Keratinocyte (primary cell): ENCODE results near the gene OTUD4. TPM values are rescaled to one million over a fixed set of nuclear protein-coding genes. Genes with fewer than 3 reads are reported as not detected.

Experiments used
- DNase-seq: peaks from one replicate; pipeline ENCODE4 v3.0.0-alpha.2; 2011; ENCODE audit warnings: low read depth, missing footprints, low spot score
- FAIRE-seq: peaks from 2 replicates; lab custom pipeline; 2011; peaks lifted over from hg19 to GRCh38; lab: Jason Lieb, UNC
- H2AFZ ChIP-seq: 2 replicates; pipeline ENCODE4 v1.6.0; 2012; ENCODE audit warnings: low read length, control low read depth, inconsistent platforms; ENCODE audit not compliant: control insufficient read depth
- H3K27ac ChIP-seq: 2 replicates; pipeline ENCODE4 v1.5.1; 2011; ENCODE audit warnings: low read length; ENCODE audit not compliant: control insufficient read depth, insufficient read depth
- H3K27me3 ChIP-seq: 3 replicates; pipeline ENCODE4 v1.6.0; 2011; ENCODE audit warnings: low read length; ENCODE audit not compliant: control insufficient read depth, insufficient read depth; ENCODE audit errors: extremely low read depth
- H3K36me3 ChIP-seq, 2 experiments: 2 replicates in 1 of 2; 3 replicates in 1 of 2; pipeline ENCODE4 v1.5.1; 2011; ENCODE audit warnings: low read length in 2 of 2, mild to moderate bottlenecking in 1 of 2; ENCODE audit not compliant: control insufficient read depth in 2 of 2, insufficient read depth in 2 of 2; ENCODE audit errors: extremely low read depth in 1 of 2
- H3K4me1 ChIP-seq: 3 replicates; pipeline ENCODE4 v1.5.1; 2011; ENCODE audit warnings: low read length; ENCODE audit not compliant: control insufficient read depth, insufficient read depth; ENCODE audit errors: extremely low read depth
- H3K4me2 ChIP-seq: 3 replicates; pipeline ENCODE4 v1.6.0; 2011; ENCODE audit warnings: low read depth, low read length; ENCODE audit not compliant: control insufficient read depth, insufficient read depth; ENCODE audit errors: extremely low read depth
- H3K4me3 ChIP-seq, 3 experiments: fragments of 200-600 bp in 1 of 3; sonication (generic) in 1 of 3; 2 replicates in 2 of 3; 3 replicates in 1 of 3; pipeline ENCODE4 v1.5.1; 2011 to 2016; ENCODE audit warnings: low read length in 3 of 3, mild to moderate bottlenecking in 3 of 3, control low read depth in 2 of 3, inconsistent platforms in 1 of 3, low read depth in 1 of 3, mixed read lengths in 1 of 3, mixed run types in 1 of 3, moderate library complexity in 1 of 3; ENCODE audit not compliant: control insufficient read depth in 2 of 3, insufficient read depth in 2 of 3; ENCODE audit errors: extremely low read depth in 1 of 3
- H3K79me2 ChIP-seq: 2 replicates; pipeline ENCODE4 v1.6.0; 2012; ENCODE audit warnings: low read length; ENCODE audit not compliant: control insufficient read depth, insufficient read depth
- H3K9ac ChIP-seq: 3 replicates; pipeline ENCODE4 v1.6.0; 2011; ENCODE audit warnings: low read length; ENCODE audit not compliant: control insufficient read depth, insufficient read depth; ENCODE audit errors: extremely low read depth
- H3K9me1 ChIP-seq: 3 replicates; pipeline ENCODE4 v1.6.0; 2011; ENCODE audit warnings: low read length; ENCODE audit not compliant: control insufficient read depth, insufficient read depth; ENCODE audit errors: extremely low read depth
- H3K9me3 ChIP-seq: 2 replicates; pipeline ENCODE4 v1.5.1; 2012; ENCODE audit warnings: low read depth, low read length; ENCODE audit not compliant: control insufficient read depth
- H4K20me1 ChIP-seq: 3 replicates; pipeline ENCODE4 v1.6.0; 2011; ENCODE audit warnings: low read length; ENCODE audit not compliant: control insufficient read depth, insufficient read depth; ENCODE audit errors: extremely low read depth
- CTCF ChIP-seq, 3 experiments: IDR thresholded peaks in 1 of 3; conservative IDR thresholded peaks in 1 of 3; optimal IDR thresholded peaks in 1 of 3; 2 replicates in 2 of 3; 3 replicates in 1 of 3; pipeline versions ENCODE3 to v1.5.1; 2011; ENCODE audit warnings: low read length in 3 of 3, mild to moderate bottlenecking in 3 of 3, moderate library complexity in 2 of 3, control low read depth in 1 of 3, inconsistent platforms in 1 of 3; ENCODE audit not compliant: insufficient read depth in 2 of 3; ENCODE audit errors: extremely low read depth in 1 of 3
- EZH2 ChIP-seq: IDR thresholded peaks from one replicate; pipeline ENCODE4 v1.6.1; 2012; ENCODE audit warnings: inconsistent platforms, mild to moderate bottlenecking, low read length, moderate library complexity
- dilution Hi-C: fragments of 300-500 bp; cut with MboI; formaldehyde crosslinking; loops from one replicate; pipeline ENCODE4 v1.7.0; 2020; ENCODE audit warnings: low sequenced_read_pairs; ENCODE audit not compliant: extremely low pct_ligation_motif_present
- polyA plus RNA-seq, 5 experiments: library from polyadenylated mRNA; depleted of rRNA in 3 of 5; stranded (reverse) in 3 of 5; stranded (forward) in 1 of 5; unstranded in 1 of 5; fragments of >200 nt; gene quantifications; 1 replicate in 1 of 5; 2 replicates in 3 of 5; 3 replicates in 1 of 5; pipeline versions ENCODE4 v1.2.1 to v1.2.3, GENCODE V29; 2011 to 2012; ENCODE audit warnings: missing spikeins in 2 of 5, low read depth in 1 of 5, low replicate concordance in 1 of 5

The OTUD4 gene
- polyA plus RNA-seq, 1 donor (not counting 4 experiments of a cell fraction or from before 2014, with no cell fraction given), result 30.2 TPM

GRCh38 chr4:145093638-145094037 lies 86.8 kb downstream of the OTUD4 start:
- H4K20me1 ChIP-seq, result no peaks in the 10 kb centered on the region
- peaks cover 53% of the 10 kb centered on the region for H3K79me2 ChIP-seq
- FAIRE-seq (no peak), DNase-seq (no peak)
- no peak overlapping the region for H3K4me3 ChIP-seq
- no peak overlapping the region for H2AFZ ChIP-seq
- H3K4me1 ChIP-seq, result peaks cover 9% of the 10 kb centered on the region
- no peak overlapping the region for H3K27ac ChIP-seq
- H3K4me2 ChIP-seq, result no peak overlapping the region
- H3K9ac ChIP-seq, result no peak overlapping the region
- no peaks in the 10 kb centered on the region for H3K9me1 ChIP-seq
- no peaks in the 10 kb centered on the region for H3K27me3 ChIP-seq
- dilution Hi-C loops, result no loop called here
- peaks cover 4% of the 10 kb centered on the region for H3K9me3 ChIP-seq
- peaks cover 10 to 16% of the 10 kb centered on the region in 2 experiments for H3K36me3 ChIP-seq
- TF ChIP-seq CTCF (optimal IDR thresholded peaks at IDR 0.05 in 1 of 3, IDR thresholded peaks at IDR 0.05 in 1 of 3, conservative IDR thresholded peaks at IDR 0.05 in 1 of 3; ENCODE audit: extremely low read depth in 1 of 3, insufficient read depth in 2 of 3, low read length in 3 of 3), result no peak
- no peak for TF ChIP-seq EZH2

GRCh38 chr4:145090380-145090779 lies 90.0 kb downstream of the OTUD4 start:
- no peak for FAIRE-seq
- H3K36me3 ChIP-seq, result peaks cover 12 to 16% of the 10 kb centered on the region in 2 experiments
- peaks cover 37% of the 10 kb centered on the region for H3K79me2 ChIP-seq
- H4K20me1 ChIP-seq, result no peaks in the 10 kb centered on the region
- no peak overlapping the region for H2AFZ ChIP-seq
- no peak overlapping the region for H3K4me3 ChIP-seq
- TF ChIP-seq EZH2 (no peak), CTCF (optimal IDR thresholded peaks at IDR 0.05 in 1 of 3, IDR thresholded peaks at IDR 0.05 in 1 of 3, conservative IDR thresholded peaks at IDR 0.05 in 1 of 3; ENCODE audit: extremely low read depth in 1 of 3, insufficient read depth in 2 of 3, low read length in 3 of 3) (no peak)
- no peak overlapping the region for H3K4me2 ChIP-seq
- dilution Hi-C loops, result no loop called here
- no peak for DNase-seq
- H3K27me3 ChIP-seq, result no peaks in the 10 kb centered on the region
- no peak overlapping the region for H3K9ac ChIP-seq
- H3K9me1 ChIP-seq, result no peaks in the 10 kb centered on the region
- peaks cover 4% of the 10 kb centered on the region for H3K9me3 ChIP-seq
- H3K27ac ChIP-seq, result no peak overlapping the region
- H3K4me1 ChIP-seq, result no peaks in the 10 kb centered on the region
